HUES48 (cell line): Measurements from ENCODE around the gene ATF6.
"Not testable (repeated sequence)": the region's sequence is repeated elsewhere in the genome, so short reads cannot be mapped to it uniquely, and the experiment has no call there.

Source experiments
- H3K27ac ChIP-seq: one replicate; pipeline ENCODE4 v1.7.0; 2013; ENCODE audit warnings: low read depth, low read length, inconsistent platforms
- H3K27me3 ChIP-seq: 2 replicates; pipeline ENCODE4 v1.6.1; 2013; ENCODE audit warnings: mild to moderate bottlenecking, low read length; ENCODE audit not compliant: control insufficient read depth, insufficient read depth
- H3K36me3 ChIP-seq: 2 replicates; pipeline ENCODE4 v1.6.1; 2013; ENCODE audit warnings: low read length; ENCODE audit not compliant: control insufficient read depth, insufficient read depth
- H3K4me1 ChIP-seq: 2 replicates; pipeline ENCODE4 v1.6.1; 2013; ENCODE audit warnings: mild to moderate bottlenecking, low read length; ENCODE audit not compliant: control insufficient read depth, insufficient read depth
- H3K4me3 ChIP-seq: 2 replicates; pipeline ENCODE4 v1.5.1; 2013; ENCODE audit warnings: mild to moderate bottlenecking, low read depth, low read length
- H3K9ac ChIP-seq: 2 replicates; pipeline ENCODE4 v1.6.1; 2013; ENCODE audit warnings: mild to moderate bottlenecking, low read depth, low read length, moderate library complexity
- H3K9me3 ChIP-seq: 2 replicates; pipeline ENCODE4 v1.6.1; 2013; ENCODE audit warnings: low read length; ENCODE audit not compliant: control insufficient read depth, insufficient read depth

The ATF6 gene

GRCh38 chr1:161769673-161770045 is 3.5 kb downstream of the ATF6 start:
- not testable (repeated sequence) for H3K9me3 ChIP-seq, H3K9ac ChIP-seq, H3K4me1 ChIP-seq, H3K4me3 ChIP-seq, H3K36me3 ChIP-seq, H3K27ac ChIP-seq, H3K27me3 ChIP-seq

GRCh38 chr1:161770250-161770649 is 4.1 kb downstream of the ATF6 start:
- no peak overlapping the region for H3K9ac ChIP-seq
- no peaks in the 10 kb centered on the region for H3K27me3 ChIP-seq
- no peaks in the 10 kb centered on the region for H3K9me3 ChIP-seq
- H3K4me1 ChIP-seq: no peaks in the 10 kb centered on the region
- no peak overlapping the region for H3K27ac ChIP-seq
- no peaks in the 10 kb centered on the region for H3K36me3 ChIP-seq
- no peak overlapping the region for H3K4me3 ChIP-seq

GRCh38 chr1:161771161-161771560 is 5.0 kb downstream of the ATF6 start:
- Histone ChIP-seq H3K9me3 (no peaks in the 10 kb centered on the region), H3K4me1 (no peaks in the 10 kb centered on the region), H3K9ac (no peak overlapping the region), H3K27ac (no peak overlapping the region), H3K36me3 (no peaks in the 10 kb centered on the region), H3K4me3 (no peak overlapping the region), H3K27me3 (no peaks in the 10 kb centered on the region)

GRCh38 chr1:161771973-161772372 is 5.9 kb downstream of the ATF6 start:
- Histone ChIP-seq H3K9ac (no peak overlapping the region), H3K27me3 (no peaks in the 10 kb centered on the region), H3K4me3 (no peak overlapping the region), H3K27ac (no peak overlapping the region), H3K4me1 (no peaks in the 10 kb centered on the region), H3K9me3 (no peaks in the 10 kb centered on the region), H3K36me3 (no peaks in the 10 kb centered on the region)

GRCh38 chr1:161772397-161772796 is 6.3 kb downstream of the ATF6 start:
- Histone ChIP-seq H3K27ac (no peak overlapping the region), H3K4me3 (no peak overlapping the region), H3K4me1 (no peaks in the 10 kb centered on the region), H3K27me3 (no peaks in the 10 kb centered on the region), H3K9ac (no peak overlapping the region), H3K36me3 (no peaks in the 10 kb centered on the region), H3K9me3 (no peaks in the 10 kb centered on the region)

GRCh38 chr1:161773791-161774190 is 7.7 kb downstream of the ATF6 start:
- Histone ChIP-seq H3K27me3 (no peaks in the 10 kb centered on the region), H3K36me3 (no peaks in the 10 kb centered on the region), H3K4me1 (no peaks in the 10 kb centered on the region), H3K27ac (no peak overlapping the region), H3K9ac (no peak overlapping the region), H3K9me3 (no peaks in the 10 kb centered on the region), H3K4me3 (no peak overlapping the region)

- Histone ChIP-seq H3K36me3 (0 out of 2 replicates have a peak, but pooled peaks cover 2% of the 10 kb centered on the region), H3K9ac (no peak overlapping the region), H3K4me3 (no peak overlapping the region), H3K9me3 (no peaks in the 10 kb centered on the region), H3K27ac (no peak overlapping the region), H3K4me1 (no peaks in the 10 kb centered on the region), H3K27me3 (no peaks in the 10 kb centered on the region)
Observed at GRCh38 chr1:161777261-161777660, 11.1 kb downstream of the ATF6 start.

GRCh38 chr1:161778522-161778921 is 12.4 kb downstream of the ATF6 start:
- no peak overlapping the region for H3K9ac ChIP-seq
- 0 out of 2 replicates have a peak, but pooled peaks cover 3% of the 10 kb centered on the region for H3K36me3 ChIP-seq
- H3K9me3 ChIP-seq: no peaks in the 10 kb centered on the region
- H3K4me1 ChIP-seq: no peaks in the 10 kb centered on the region
- no peaks in the 10 kb centered on the region for H3K27me3 ChIP-seq
- H3K27ac ChIP-seq: no peak overlapping the region
- H3K4me3 ChIP-seq: no peak overlapping the region

GRCh38 chr1:161779393-161779792 is 13.3 kb downstream of the ATF6 start:
- Histone ChIP-seq H3K9ac (no peak overlapping the region), H3K27ac (no peak overlapping the region), H3K9me3 (no peaks in the 10 kb centered on the region), H3K36me3 (peaks cover 8% of the 10 kb centered on the region; the same call in 1 of the 2 replicates), H3K27me3 (no peaks in the 10 kb centered on the region), H3K4me3 (no peak overlapping the region), H3K4me1 (no peaks in the 10 kb centered on the region)

GRCh38 chr1:161781995-161782394 is 15.9 kb downstream of the ATF6 start:
- Histone ChIP-seq H3K9ac (no peak overlapping the region), H3K27ac (no peak overlapping the region), H3K27me3 (no peaks in the 10 kb centered on the region), H3K9me3 (no peaks in the 10 kb centered on the region), H3K36me3 (peaks cover 9% of the 10 kb centered on the region; the same call in 1 of the 2 replicates), H3K4me3 (no peak overlapping the region), H3K4me1 (no peaks in the 10 kb centered on the region)

GRCh38 chr1:161782886-161783285 is 16.8 kb downstream of the ATF6 start:
- Histone ChIP-seq H3K4me1 (no peaks in the 10 kb centered on the region), H3K9ac (no peak overlapping the region), H3K9me3 (no peaks in the 10 kb centered on the region), H3K36me3 (peaks cover 12% of the 10 kb centered on the region), H3K4me3 (no peak overlapping the region), H3K27me3 (no peaks in the 10 kb centered on the region), H3K27ac (no peak overlapping the region)

GRCh38 chr1:161784968-161785367 is 18.8 kb downstream of the ATF6 start:
- Histone ChIP-seq H3K36me3 (peaks cover 12% of the 10 kb centered on the region), H3K27me3 (no peaks in the 10 kb centered on the region), H3K9me3 (no peaks in the 10 kb centered on the region), H3K4me3 (no peak overlapping the region), H3K4me1 (no peaks in the 10 kb centered on the region), H3K9ac (no peak overlapping the region), H3K27ac (no peak overlapping the region)
